Fibroblast of peridontal ligament (primary cell): ENCODE data around the gene DAAM1.

Experiments used
- DNase-seq: peaks from one replicate; pipeline ENCODE4 v3.0.0-alpha.2; 2010; ENCODE audit errors: extremely low read depth

Gene DAAM1

DNA sequence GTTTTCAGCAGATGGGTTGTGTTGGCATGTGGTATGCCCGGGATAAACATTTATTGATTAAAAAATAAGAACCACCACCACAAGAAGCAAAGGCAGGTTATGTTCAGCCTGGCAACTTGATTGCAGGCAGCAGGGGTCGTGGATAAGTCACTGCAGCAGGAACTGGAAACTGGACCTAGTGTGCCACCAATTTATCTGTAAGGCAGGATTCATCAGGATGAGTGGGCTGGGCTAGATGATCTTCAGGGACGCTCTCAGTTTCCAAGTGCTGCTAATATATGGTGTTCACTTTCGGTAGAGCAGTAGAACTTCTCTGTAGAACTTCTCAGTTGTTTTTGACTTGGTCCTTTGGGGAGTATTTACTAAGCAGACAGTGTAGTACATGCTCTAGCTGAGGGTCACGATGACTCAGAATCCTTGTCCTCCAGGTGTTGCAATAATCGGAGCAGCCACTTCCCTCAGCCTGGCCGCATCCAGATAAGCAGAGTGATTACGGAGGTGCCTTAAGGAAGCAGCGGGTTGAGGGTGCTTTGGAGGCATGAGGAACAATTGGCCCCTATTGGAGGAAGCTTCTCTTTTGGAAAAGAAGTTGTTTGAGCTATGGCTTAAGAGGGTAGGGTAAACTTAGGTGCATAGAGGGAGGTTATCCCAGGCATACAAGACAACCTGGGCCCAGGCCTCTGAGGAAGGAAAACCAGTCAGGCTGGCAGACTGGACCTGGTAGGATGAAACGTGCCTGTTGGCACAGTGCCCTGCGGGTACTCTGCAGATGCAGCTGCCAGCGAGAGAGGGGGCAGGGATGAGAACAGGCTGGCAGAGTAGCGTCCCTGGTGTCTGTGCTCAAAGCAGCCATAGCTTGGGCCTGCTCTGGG, 172.7 kb downstream of the DAAM1 start:
- DNase-seq: no peak

- DNase-seq: peak; percentile 21
Measured at GRCh38 chr14:59362513-59362912, 174.0 kb downstream of the DAAM1 start.

GRCh38 chr14:59363531-59364226, 175.2 kb downstream of the DAAM1 start:
- DNase-seq: no peak

DNA sequence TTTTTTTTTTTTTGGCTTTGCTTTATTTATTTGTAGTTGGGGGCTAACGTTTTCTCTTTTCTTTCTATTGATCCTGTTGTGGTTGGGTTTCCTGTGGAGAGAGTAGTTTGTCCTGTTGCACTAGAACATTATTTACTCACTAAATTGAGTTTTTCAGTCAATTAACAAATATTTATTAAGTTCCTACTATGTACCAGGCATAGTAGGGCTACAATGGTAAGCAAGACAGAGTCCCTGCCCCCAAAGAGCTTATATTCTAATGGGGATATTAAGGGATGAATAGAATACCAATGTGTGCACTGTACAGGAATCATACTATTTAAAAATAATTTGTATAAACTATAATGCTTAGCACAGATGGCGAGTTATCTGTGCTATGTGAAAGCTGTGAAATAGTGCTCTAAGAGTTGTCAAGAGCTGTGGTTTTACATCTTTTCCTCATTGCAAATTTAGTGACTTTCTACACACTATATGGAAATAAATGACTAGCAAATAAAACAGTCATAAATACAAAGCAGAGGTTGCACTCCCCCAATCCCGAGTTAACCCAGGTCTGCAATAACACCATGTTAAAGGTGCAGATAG, 181.8 kb downstream of the DAAM1 start:
- no peak for DNase-seq

DNA sequence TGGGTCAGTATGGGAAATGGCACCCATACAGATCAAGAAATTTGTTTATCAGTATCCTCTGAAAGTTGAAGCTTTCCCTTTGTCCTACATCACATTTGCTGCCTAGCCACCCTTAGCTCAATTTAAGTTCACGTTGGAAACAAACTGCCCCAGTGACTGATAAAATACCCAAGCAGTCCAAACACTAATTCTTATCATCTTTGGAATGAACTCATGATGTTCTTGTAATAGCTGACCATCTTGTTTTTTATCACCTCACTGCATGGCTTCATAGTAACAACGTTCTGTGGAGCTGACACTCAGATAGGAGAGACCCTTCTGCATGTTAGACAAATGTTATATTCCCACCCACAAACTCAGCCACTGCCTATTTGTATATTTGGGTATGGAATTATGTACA, 183.3 kb downstream of the DAAM1 start:
- DNase-seq: no peak

DNA sequence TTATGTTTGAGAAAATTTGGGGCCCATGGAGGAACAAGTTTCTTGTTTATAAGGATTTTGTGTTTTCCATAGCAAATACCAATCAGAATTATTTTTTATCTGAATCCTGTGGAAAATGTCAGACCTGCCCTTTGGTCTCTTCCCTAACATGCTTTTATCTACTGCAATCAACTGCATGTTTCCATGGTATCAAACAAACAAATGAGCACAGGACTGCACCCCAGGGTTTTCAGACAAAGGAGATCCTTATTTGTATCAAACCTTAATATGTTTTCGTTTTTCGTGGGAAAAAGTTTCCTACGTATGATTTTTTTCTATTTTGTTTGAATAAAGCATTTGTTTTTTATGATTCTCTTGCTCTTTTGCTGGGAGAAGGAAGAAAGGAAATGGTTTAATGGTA, 185.6 kb downstream of the DAAM1 start:
- DNase-seq: no peak

GRCh38 chr14:59376686-59377085, 188.2 kb downstream of the DAAM1 start:
- DNase-seq: no peak

- no peak for DNase-seq
Measured at GRCh38 chr14:59377491-59377890, 189.0 kb downstream of the DAAM1 start.

DNA sequence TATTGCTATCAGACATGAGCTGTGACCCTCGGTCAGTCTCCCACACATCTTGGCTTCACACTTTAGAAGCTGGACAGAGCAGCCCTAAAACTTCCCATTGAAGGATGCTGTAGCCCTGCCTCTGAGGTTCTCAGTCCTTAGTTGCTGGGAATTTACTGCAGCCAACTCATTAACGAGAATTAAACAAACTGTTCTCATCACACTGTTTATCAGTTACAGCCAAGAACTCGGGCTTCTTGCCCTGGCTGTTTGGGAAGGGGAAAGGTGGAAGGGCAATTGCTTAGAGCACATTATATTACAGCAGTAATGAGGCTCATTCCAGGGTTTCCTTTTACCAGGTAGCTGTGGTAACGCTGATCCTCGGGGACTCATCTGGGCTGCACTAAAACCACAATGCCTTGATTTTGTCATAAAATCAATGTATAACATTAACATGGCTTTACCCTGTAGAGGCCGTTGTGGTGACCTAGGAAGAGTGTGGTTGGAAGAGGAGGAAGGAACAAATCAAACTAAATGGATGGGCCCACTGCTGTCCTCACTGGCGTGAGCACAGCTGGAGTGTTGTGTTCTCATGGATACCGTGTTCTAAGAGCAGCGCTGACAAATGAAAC, 189.6 kb downstream of the DAAM1 start:
- no peak for DNase-seq

DNA sequence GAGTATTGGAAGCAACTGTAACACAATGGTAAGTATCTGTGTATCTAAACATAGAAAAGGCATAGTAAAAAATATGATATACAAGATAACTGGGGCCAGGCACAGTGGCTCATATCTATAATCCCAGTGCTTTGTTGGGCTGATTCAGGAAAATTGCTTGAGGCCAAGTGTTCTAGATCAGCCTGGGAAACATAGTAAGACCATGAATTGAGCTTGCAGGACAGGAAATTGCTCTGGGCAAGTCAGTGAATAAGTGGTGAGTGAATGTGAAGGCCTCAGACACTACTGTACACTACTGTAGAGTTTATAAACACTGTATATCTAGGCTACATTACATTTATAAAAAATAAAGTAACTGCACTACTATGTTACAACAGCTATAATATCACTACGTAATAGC, 201.5 kb downstream of the DAAM1 start:
- no peak for DNase-seq

DNA sequence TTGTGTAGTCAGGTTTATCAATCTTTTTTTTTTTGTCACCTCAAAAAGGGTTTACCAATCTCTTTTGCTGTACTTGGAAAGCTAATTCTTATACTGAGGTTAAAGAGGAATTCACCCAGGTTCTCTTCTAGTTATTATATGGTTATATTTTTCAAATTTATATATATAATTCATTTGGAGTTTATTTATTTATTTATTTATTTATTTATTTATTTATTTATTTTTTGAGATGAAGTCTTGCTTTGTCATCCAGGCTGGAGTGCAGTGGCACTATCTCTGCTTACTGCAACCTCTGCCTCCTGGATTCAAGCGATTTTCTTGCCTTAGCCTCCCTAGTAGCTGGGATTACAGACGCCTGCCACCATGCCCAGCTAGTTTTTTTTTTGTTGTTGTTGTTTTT, 202.9 kb downstream of the DAAM1 start:
- no peak for DNase-seq

DNA sequence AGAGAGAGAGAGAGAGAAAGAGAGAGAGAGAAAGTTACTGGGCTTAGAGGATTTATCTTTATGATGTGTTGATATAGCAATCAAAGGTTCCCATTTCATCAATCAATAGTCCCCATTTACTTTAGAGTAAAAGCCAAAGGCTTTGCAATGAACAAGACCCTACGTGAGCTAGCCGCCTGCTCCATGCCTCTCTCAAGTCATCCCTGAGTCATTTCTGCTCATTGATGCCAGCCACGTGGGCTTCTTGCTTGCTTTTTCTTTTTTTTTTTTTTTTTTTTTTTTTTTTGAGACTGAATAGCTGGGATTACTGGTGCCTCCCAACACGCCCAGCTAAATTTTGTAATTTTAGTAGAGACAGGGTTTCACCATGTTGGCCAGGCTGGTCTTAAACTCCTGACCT, 205.8 kb downstream of the DAAM1 start:
- DNase-seq: peak; percentile 29

DNA sequence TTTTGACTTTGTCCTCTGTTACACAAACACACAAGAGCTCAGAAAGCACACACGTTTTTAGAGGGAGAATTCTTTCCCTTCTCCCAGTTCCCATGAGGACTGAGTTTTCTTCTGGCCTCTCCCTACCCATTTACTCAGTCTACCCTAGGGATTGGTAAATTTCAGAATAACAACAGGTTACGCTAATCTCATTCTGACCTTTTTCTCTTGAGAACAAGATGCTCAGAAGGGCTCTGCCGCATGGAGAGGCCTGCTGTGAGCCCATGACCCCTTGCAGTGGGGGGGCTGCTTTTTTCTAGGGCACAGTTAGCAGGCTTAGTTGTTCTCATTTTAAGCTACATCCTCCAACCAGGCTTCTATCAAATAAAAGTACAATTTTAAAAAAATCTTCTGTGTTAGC, 207.2 kb downstream of the DAAM1 start:
- no peak for DNase-seq

- no peak for DNase-seq
Measured at GRCh38 chr14:59398841-59399240, 210.4 kb downstream of the DAAM1 start.

DNA sequence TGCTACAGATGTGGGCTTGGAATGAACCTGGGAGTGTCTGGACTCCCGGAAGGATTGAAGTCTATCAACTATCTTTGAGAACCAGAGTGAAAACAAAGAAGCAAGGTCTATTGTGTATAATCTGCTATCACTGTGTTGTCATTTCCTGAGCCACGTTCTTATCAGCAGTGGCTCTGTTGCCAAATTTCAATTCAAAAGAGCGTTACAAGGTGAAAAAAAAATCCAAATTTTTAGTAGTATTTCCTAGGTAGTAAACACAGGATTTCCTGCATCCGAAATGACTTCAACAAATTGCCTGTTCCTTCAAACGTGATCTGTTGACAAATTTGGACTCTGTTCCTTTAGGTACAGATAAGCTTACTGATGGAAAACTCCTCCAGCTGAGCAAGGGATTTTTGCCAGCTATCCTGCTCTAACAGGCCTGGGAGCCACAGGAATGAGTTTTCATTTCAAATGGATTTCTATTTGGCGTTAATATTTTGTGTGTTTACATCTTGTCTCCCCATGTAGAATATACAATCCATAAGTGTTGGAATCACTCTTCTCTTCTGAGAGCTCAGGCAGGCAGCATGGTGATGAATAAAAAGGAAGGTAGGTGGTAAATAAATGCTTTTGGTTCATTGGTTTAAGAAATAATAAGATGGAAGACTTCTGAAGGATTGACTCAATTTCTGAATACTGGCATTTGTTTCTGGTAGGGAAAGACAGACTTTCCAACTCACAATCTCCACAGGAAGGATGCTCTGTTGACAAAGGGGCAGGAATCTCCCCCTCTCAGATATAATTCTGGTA, 218.2 kb downstream of the DAAM1 start:
- peak; percentile 64 for DNase-seq

DNA sequence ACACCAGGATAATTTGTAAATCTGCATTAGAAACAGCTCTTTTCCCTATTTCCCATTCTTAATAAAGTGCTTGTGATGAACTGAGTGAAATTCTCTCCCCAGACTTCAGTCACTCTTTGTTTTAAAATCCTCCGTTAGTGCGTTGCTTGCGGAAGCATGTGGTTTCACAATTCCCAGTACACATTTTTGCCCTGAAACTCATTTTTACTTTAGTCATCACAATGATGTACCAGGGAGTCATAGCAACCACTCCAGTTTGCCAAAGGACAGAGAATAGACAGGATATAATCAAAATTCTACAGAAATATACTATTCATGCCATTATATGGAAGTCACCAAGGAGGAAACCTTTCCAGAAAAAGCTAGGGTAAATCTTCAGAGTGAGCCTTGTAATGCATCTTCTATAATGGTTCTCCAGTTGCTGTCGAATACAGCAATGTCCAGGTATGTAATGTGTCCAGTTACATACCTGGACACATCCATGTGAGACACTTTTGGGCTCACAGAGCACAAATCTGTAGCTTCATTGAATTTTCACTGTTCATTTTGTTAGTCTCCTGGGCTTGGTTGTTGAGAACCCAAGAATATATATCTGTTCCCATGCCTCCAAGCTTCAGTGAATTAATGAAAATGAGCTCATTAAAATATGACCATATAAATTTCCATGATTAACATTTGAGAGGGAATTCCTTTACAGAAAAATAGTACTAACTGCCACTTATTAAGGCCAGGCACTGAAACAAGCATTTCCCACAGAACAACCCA, 219.0 kb downstream of the DAAM1 start:
- peak; percentile 97 for DNase-seq

- no peak for DNase-seq
Measured at GRCh38 chr14:59415836-59416602, 227.6 kb downstream of the DAAM1 start.

DNA sequence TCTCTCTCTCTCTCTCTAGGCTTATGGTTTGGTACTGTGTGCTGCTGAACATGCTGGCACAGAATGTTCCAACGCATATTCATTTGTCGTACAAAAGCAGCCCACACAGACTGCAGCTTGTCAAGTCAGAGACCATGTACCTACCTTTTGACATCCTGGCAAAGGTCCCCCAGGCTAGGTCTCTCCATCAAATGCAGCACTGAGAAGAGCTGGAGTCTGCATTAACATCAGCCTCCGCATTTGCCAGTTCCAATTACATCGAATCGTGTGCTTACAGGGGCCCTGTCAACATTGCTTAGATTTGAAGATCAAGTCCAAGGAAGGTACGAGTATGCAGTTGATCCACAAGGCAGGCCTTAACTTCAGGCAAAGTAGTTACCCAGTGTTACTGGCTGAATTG, 228.8 kb downstream of the DAAM1 start:
- DNase-seq: no peak

DNA sequence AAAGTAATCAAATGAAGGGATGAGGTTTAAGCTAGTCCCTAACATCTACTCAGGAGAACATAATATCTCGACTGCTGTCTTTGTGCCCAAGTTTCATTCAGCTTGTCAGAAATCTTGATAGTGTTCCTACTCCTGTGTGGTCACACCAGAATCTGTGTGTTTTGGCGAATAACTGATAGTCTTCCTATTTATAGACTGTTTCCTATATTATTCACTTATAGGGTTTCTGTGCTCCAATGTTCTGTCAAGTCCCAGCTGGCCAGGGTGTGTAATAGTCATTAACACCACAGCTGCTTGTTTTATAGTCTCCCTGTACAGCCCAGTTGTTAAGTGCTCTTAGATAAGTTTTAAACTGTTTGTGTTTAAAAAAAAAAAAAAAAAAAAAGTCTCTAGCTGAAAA, 230.8 kb downstream of the DAAM1 start:
- no peak for DNase-seq
